ENCODE results near the gene BCL11B. TPM values are rescaled to one million over a fixed set of nuclear protein-coding genes. Genes with fewer than 3 reads are reported as not detected.

BCL11B gene
- total RNA-seq, 1 donor from 2014 or later: 2.6 TPM

- Mint-ChIP-seq H3K9me3 (ENCODE audit: unreplicated experiment) (peaks cover 3% of the 10 kb centered on the region), H3K27me3 (ENCODE audit: unreplicated experiment) (no peaks in the 10 kb centered on the region), H3K27ac (ENCODE audit: unreplicated experiment) (no peak overlapping the region), H3K4me3 (ENCODE audit: unreplicated experiment) (no peak overlapping the region), H3K4me1 (ENCODE audit: low read depth, unreplicated experiment) (peaks cover 17% of the 10 kb centered on the region), H3K36me3 (ENCODE audit: unreplicated experiment) (no peaks in the 10 kb centered on the region)
- DNase-seq: no peak
- TF ChIP-seq CTCF (IDR thresholded peaks at IDR 0.05; ENCODE audit: partially characterized antibody, unreplicated experiment): no peak
Observed at GRCh38 chr14:99258341-99258861, 13.6 kb downstream of the BCL11B start.

GRCh38 chr14:99257673-99258221 is 14.2 kb downstream of the BCL11B start:
- DNase-seq: no peak
- H3K27me3 Mint-ChIP-seq (ENCODE audit: unreplicated experiment): no peaks in the 10 kb centered on the region
- no peak for TF ChIP-seq CTCF (IDR thresholded peaks at IDR 0.05; ENCODE audit: partially characterized antibody, unreplicated experiment)
- H3K36me3 Mint-ChIP-seq (ENCODE audit: unreplicated experiment): no peaks in the 10 kb centered on the region
- no peak overlapping the region for H3K27ac Mint-ChIP-seq (ENCODE audit: unreplicated experiment)
- peaks cover 13% of the 10 kb centered on the region for H3K4me1 Mint-ChIP-seq (ENCODE audit: low read depth, unreplicated experiment)
- H3K9me3 Mint-ChIP-seq (ENCODE audit: unreplicated experiment): peaks cover 3% of the 10 kb centered on the region
- H3K4me3 Mint-ChIP-seq (ENCODE audit: unreplicated experiment): no peak overlapping the region

GRCh38 chr14:99257122-99257672 is 14.8 kb downstream of the BCL11B start:
- no peak for DNase-seq
- Mint-ChIP-seq H3K4me1 (ENCODE audit: low read depth, unreplicated experiment) (peaks cover 8% of the 10 kb centered on the region), H3K4me3 (ENCODE audit: unreplicated experiment) (no peak overlapping the region), H3K27ac (ENCODE audit: unreplicated experiment) (no peak overlapping the region), H3K27me3 (ENCODE audit: unreplicated experiment) (no peaks in the 10 kb centered on the region), H3K9me3 (ENCODE audit: unreplicated experiment) (peaks cover 1% of the 10 kb centered on the region), H3K36me3 (ENCODE audit: unreplicated experiment) (no peaks in the 10 kb centered on the region)
- TF ChIP-seq CTCF (IDR thresholded peaks at IDR 0.05; ENCODE audit: partially characterized antibody, unreplicated experiment): no peak

GRCh38 chr14:99256483-99256874 is 15.5 kb downstream of the BCL11B start:
- no peak for TF ChIP-seq CTCF (IDR thresholded peaks at IDR 0.05; ENCODE audit: partially characterized antibody, unreplicated experiment)
- Mint-ChIP-seq H3K4me1 (ENCODE audit: low read depth, unreplicated experiment) (peaks cover 3% of the 10 kb centered on the region), H3K27ac (ENCODE audit: unreplicated experiment) (no peak overlapping the region), H3K4me3 (ENCODE audit: unreplicated experiment) (no peak overlapping the region), H3K36me3 (ENCODE audit: unreplicated experiment) (no peaks in the 10 kb centered on the region), H3K27me3 (ENCODE audit: unreplicated experiment) (no peaks in the 10 kb centered on the region), H3K9me3 (ENCODE audit: unreplicated experiment) (no peaks in the 10 kb centered on the region)
- DNase-seq: no peak

All from glutamatergic neuron (in vitro differentiated cells).